Measurements from ENCODE around the gene RPL36A. TPM values are rescaled to one million over a fixed set of nuclear protein-coding genes. Genes with fewer than 3 reads are reported as not detected.

RPL36A gene
- total RNA-seq, 1 donor from 2014 or later: 185 TPM

DNA sequence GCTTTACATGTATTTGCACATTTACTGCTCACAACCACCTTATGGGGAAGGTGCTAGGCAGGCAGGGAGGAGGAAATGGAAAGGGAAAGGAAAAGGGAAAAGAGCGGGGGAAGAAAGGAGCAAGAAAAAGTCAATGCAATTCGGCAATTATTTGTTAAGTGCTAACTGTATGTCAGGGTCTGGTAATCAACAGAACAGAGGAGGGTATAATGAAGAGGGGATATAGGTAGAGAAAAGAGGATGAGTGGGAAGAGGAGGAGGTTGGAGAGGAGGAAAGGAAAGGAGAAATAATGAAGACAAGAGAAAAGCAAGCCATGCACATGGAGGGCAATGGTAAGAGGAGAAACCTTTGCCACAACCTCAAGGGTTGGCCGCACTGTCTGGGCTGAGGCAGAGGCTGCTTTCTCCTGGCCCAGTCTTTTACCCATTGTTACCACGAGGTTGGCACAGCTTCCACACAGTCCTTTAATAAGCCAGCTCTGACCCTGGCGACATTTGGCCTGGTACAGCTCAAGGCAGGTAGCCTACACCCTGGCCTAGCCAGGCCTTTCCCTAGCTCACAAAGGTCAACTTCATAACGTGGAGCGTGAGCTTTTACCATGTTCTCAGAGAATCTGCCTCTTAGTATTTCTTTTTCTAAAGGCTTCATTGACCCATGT lies 5.7 kb upstream of the RPL36A start:
- H3K36me3 Mint-ChIP-seq (ENCODE audit: low read depth, unreplicated experiment): no peaks in the 10 kb centered on the region
- Histone ChIP-seq H3K27ac (ENCODE audit: low read depth, low read length) (no peak overlapping the region), H3K9ac (ENCODE audit: low read length) (no peak overlapping the region), H3K4me3 (ENCODE audit: insufficient read depth, low read depth, low read length) (no peak overlapping the region), H4K20me1 (ENCODE audit: insufficient read depth, low read length) (no peaks in the 10 kb centered on the region), H3K27me3 (ENCODE audit: insufficient read depth, low read length) (no peaks in the 10 kb centered on the region), H3K9me3 (ENCODE audit: insufficient read depth, low read depth, low read length) (no peaks in the 10 kb centered on the region), H3K79me2 (ENCODE audit: insufficient read depth, low read length) (no peaks in the 10 kb centered on the region), H3K4me1 (ENCODE audit: insufficient read depth, low read length) (no peaks in the 10 kb centered on the region), H3K36me3 (ENCODE audit: insufficient read depth, low read length) (no peaks in the 10 kb centered on the region), H3K4me2 (ENCODE audit: low read length) (no peak overlapping the region), H2AFZ (ENCODE audit: low read depth, low read length) (no peak overlapping the region)
- H3K9me3 Mint-ChIP-seq (ENCODE audit: unreplicated experiment): no peaks in the 10 kb centered on the region
- FAIRE-seq (no peak), DNase-seq (ENCODE audit: low read depth) (no peak)
- no peak overlapping the region for H3K27ac Mint-ChIP-seq (ENCODE audit: unreplicated experiment)
- H3K27me3 Mint-ChIP-seq (ENCODE audit: low read depth, unreplicated experiment): peaks cover 2% of the 10 kb centered on the region
- no peak overlapping the region for H3K4me3 Mint-ChIP-seq (ENCODE audit: unreplicated experiment)
- H3K4me1 Mint-ChIP-seq (ENCODE audit: low read depth, unreplicated experiment): no peaks in the 10 kb centered on the region
- TF ChIP-seq EZH2 (IDR thresholded peaks at IDR 0.05; ENCODE audit: insufficient read depth, low read length): no peak
- TF ChIP-seq, protein P1, sequence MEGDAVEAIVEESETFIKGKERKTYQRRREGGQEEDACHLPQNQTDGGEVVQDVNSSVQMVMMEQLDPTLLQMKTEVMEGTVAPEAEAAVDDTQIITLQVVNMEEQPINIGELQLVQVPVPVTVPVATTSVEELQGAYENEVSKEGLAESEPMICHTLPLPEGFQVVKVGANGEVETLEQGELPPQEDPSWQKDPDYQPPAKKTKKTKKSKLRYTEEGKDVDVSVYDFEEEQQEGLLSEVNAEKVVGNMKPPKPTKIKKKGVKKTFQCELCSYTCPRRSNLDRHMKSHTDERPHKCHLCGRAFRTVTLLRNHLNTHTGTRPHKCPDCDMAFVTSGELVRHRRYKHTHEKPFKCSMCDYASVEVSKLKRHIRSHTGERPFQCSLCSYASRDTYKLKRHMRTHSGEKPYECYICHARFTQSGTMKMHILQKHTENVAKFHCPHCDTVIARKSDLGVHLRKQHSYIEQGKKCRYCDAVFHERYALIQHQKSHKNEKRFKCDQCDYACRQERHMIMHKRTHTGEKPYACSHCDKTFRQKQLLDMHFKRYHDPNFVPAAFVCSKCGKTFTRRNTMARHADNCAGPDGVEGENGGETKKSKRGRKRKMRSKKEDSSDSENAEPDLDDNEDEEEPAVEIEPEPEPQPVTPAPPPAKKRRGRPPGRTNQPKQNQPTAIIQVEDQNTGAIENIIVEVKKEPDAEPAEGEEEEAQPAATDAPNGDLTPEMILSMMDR (IDR thresholded peaks at IDR 0.05; ENCODE audit: insufficient read depth, low read depth, low read length): no peak

DNA sequence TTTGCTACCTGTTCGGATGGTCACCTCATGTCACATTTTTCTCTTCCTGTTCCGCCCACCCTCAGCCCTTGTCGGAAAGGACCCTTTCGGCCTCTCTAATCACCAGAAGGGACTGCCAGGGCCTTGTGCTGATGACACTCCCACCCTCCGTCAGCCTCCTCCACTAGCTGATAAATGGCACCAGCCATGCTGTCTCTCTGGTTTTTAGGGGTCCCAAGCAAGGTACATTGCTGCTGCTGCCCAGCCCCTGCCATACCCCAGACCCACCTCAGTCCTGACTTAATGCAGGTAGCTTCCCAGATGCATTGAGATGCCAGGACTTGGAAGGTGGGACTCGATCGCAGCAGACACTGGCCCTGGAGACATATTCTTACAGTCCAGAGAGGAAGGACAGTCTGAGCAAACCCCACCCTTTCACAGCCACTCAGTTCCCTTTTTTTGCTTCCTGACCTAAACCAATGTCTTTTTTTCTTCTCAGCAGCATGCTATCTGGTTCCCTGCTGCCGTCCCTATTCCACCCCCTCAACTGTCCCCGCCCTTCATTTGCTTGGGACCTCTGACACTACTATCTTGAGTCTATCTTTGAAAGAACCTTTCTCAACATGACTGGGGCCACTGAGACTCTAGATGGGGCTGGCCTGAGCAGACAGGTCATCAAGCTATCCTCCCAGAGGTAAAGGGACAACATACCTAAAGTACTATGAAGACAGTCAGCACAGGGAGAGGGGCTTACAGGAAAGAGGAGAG lies 4.8 kb upstream of the RPL36A start, which contains the start of gene BTK:
Gene BTK (minus strand): TSS at position 397 of the 747 bp plus-strand sequence. CDS start 10,907 bp downstream, outside the sequence.
- H3K4me3 Mint-ChIP-seq (ENCODE audit: unreplicated experiment): no peak within 1 kb of the TSS
- no peak within 1 kb of the TSS for H3K27ac ChIP-seq (ENCODE audit: low read depth, low read length)
- H2AFZ ChIP-seq (ENCODE audit: low read depth, low read length): no peak within 1 kb of the TSS
- H3K9ac ChIP-seq (ENCODE audit: low read length): no peak within 1 kb of the TSS
- no peak within 1 kb of the TSS for H3K4me3 ChIP-seq (ENCODE audit: insufficient read depth, low read depth, low read length)
- DNase-seq (ENCODE audit: low read depth) (no peak), FAIRE-seq (no peak)
- no peaks in the 10 kb centered on the region for H3K9me3 Mint-ChIP-seq (ENCODE audit: unreplicated experiment)
- H3K4me1 ChIP-seq (ENCODE audit: insufficient read depth, low read length): no peaks in the 10 kb centered on the region
- H3K36me3 ChIP-seq (ENCODE audit: insufficient read depth, low read length): no peaks in the 10 kb centered on the region
- H3K27me3 ChIP-seq (ENCODE audit: insufficient read depth, low read length): no peaks in the 10 kb centered on the region
- no peak for TF ChIP-seq EZH2 (IDR thresholded peaks at IDR 0.05; ENCODE audit: insufficient read depth, low read length)
- TF ChIP-seq, protein P1 (IDR thresholded peaks at IDR 0.05; ENCODE audit: insufficient read depth, low read depth, low read length): no peak
- H3K4me1 Mint-ChIP-seq (ENCODE audit: low read depth, unreplicated experiment): no peaks in the 10 kb centered on the region
- peaks cover 2% of the 10 kb centered on the region for H3K27me3 Mint-ChIP-seq (ENCODE audit: low read depth, unreplicated experiment)
- no peaks in the 10 kb centered on the region for H3K36me3 Mint-ChIP-seq (ENCODE audit: low read depth, unreplicated experiment)
- H3K27ac Mint-ChIP-seq (ENCODE audit: unreplicated experiment): no peak within 1 kb of the TSS
- H4K20me1 ChIP-seq (ENCODE audit: insufficient read depth, low read length): no peaks in the 10 kb centered on the region
- peaks cover 1% of the 10 kb centered on the region for H3K79me2 ChIP-seq (ENCODE audit: insufficient read depth, low read length)
- no peak within 1 kb of the TSS for H3K4me2 ChIP-seq (ENCODE audit: low read length)
- H3K9me3 ChIP-seq (ENCODE audit: insufficient read depth, low read depth, low read length): no peaks in the 10 kb centered on the region

DNA sequence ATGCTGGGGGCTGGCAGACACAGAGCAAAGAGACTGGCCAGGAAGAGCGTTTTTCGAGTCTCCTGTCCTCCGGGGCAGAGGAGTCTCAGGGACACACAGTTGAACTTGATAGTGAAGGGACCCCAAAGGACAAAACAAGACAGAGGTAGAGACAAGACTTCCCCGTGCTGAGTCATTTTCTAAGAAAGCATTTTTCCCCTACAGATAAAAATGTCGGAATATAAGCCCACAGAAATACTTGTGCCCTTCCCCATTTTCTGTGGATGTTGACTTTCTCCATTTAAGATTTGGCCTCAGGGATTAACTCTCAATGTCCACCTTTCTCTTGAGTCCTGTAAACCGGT lies 4.3 kb upstream of the RPL36A start:
- FAIRE-seq: no peak
- no peaks in the 10 kb centered on the region for H4K20me1 ChIP-seq (ENCODE audit: insufficient read depth, low read length)
- H3K27me3 Mint-ChIP-seq (ENCODE audit: low read depth, unreplicated experiment): peaks cover 2% of the 10 kb centered on the region

More for the DNA sequence above, 4.3 kb upstream of the RPL36A start:
- Histone ChIP-seq H2AFZ (ENCODE audit: low read depth, low read length) (no peak overlapping the region), H3K27me3 (ENCODE audit: insufficient read depth, low read length) (no peaks in the 10 kb centered on the region), H3K4me2 (ENCODE audit: low read length) (no peak overlapping the region), H3K27ac (ENCODE audit: low read depth, low read length) (no peak overlapping the region), H3K4me3 (ENCODE audit: insufficient read depth, low read depth, low read length) (no peak overlapping the region), H3K9ac (ENCODE audit: low read length) (no peak overlapping the region), H3K9me3 (ENCODE audit: insufficient read depth, low read depth, low read length) (no peaks in the 10 kb centered on the region), H3K36me3 (ENCODE audit: insufficient read depth, low read length) (peaks cover under 1% of the 10 kb centered on the region), H3K4me1 (ENCODE audit: insufficient read depth, low read length) (no peaks in the 10 kb centered on the region), H3K79me2 (ENCODE audit: insufficient read depth, low read length) (peaks cover 7% of the 10 kb centered on the region)
- no peak for DNase-seq (ENCODE audit: low read depth)
- Mint-ChIP-seq H3K36me3 (ENCODE audit: low read depth, unreplicated experiment) (no peaks in the 10 kb centered on the region), H3K4me3 (ENCODE audit: unreplicated experiment) (no peak overlapping the region), H3K4me1 (ENCODE audit: low read depth, unreplicated experiment) (no peaks in the 10 kb centered on the region), H3K9me3 (ENCODE audit: unreplicated experiment) (no peaks in the 10 kb centered on the region), H3K27ac (ENCODE audit: unreplicated experiment) (no peak overlapping the region)
- TF ChIP-seq, protein P1 (IDR thresholded peaks at IDR 0.05; ENCODE audit: insufficient read depth, low read depth, low read length): no peak

Data from astrocyte (in vitro differentiated cells and primary cell).